BLaER1 treated with 17β-estradiol and CSF1 and Interleukin-3, amounts not matched to agents 10 nM and 100 nM (cell line): ENCODE measurements around the gene TULP3.
A peak's percentile ranks its signal among the peaks of the same experiment; 100 is the strongest.

Experiments used
- H3K27ac ChIP-seq, 11 experiments: shearing (Covaris generic); formaldehyde crosslinking; 2 replicates each; pipeline ENCODE4 v1.8.1; 2022
- H3K27me3 ChIP-seq, 11 experiments: shearing (Covaris generic); formaldehyde crosslinking; 2 replicates each; pipeline ENCODE4 v1.8.1; 2022
- H3K36me3 ChIP-seq, 11 experiments: shearing (Covaris generic); formaldehyde crosslinking; 2 replicates each; pipeline ENCODE4 v1.8.1; 2022
- H3K4me1 ChIP-seq, 10 experiments: shearing (Covaris generic); formaldehyde crosslinking; 2 replicates each; pipeline ENCODE4 v1.8.1; 2022
- H3K4me2 ChIP-seq, 11 experiments: shearing (Covaris generic); formaldehyde crosslinking; 2 replicates each; pipeline ENCODE4 v1.8.1; 2022
- H3K4me3 ChIP-seq, 10 experiments: shearing (Covaris generic); formaldehyde crosslinking; 2 replicates each; pipeline ENCODE4 v1.8.1; 2022
- H3K9ac ChIP-seq, 11 experiments: shearing (Covaris generic); formaldehyde crosslinking; 2 replicates each; pipeline ENCODE4 v1.8.1; 2022
- H3K9me3 ChIP-seq, 11 experiments: shearing (Covaris generic); formaldehyde crosslinking; replicated peaks in 1 of 11; 2 replicates each; pipeline ENCODE4 v1.8.1; 2022
- H4K20me1 ChIP-seq, 11 experiments: shearing (Covaris generic); formaldehyde crosslinking; 2 replicates each; pipeline ENCODE4 v1.8.1; 2022
- Cebpa-rat ChIP-seq, 11 experiments: shearing (Covaris generic); IDR thresholded peaks; 2 replicates each; pipeline ENCODE4 v1.8.1; 2022

The TULP3 gene

GRCh38 chr12:2949411-2949810, 58.7 kb downstream of the TULP3 start:
- H4K20me1 ChIP-seq: no peaks in the 10 kb centered on the region; a peak in 1 of 22 replicates
- no peak overlapping the region for H3K4me3 ChIP-seq
- H3K27ac ChIP-seq: no peak overlapping the region
- no peaks in the 10 kb centered on the region for H3K36me3 ChIP-seq
- TF ChIP-seq Cebpa-rat (IDR thresholded peaks at IDR 0.05): no peak
- peak overlapping the region in 1 of 11 experiments; percentile 12; a peak in 2 of 22 replicates for H3K4me2 ChIP-seq
- H3K27me3 ChIP-seq: no peaks in the 10 kb centered on the region
- no peak overlapping the region for H3K9ac ChIP-seq
- peaks cover 0 to 11% (median 0%) of the 10 kb centered on the region in 10 experiments; a peak in 3 of 20 replicates for H3K4me1 ChIP-seq
- no peaks in the 10 kb centered on the region for H3K9me3 ChIP-seq

- Histone ChIP-seq H3K9me3 (no peaks in the 10 kb centered on the region), H3K27me3 (no peaks in the 10 kb centered on the region; a peak in 1 of 22 replicates), H4K20me1 (peaks cover 0 to 12% (median 8%) of the 10 kb centered on the region in 11 experiments; a peak in 17 of 22 replicates), H3K9ac (no peak overlapping the region), H3K4me2 (no peak overlapping the region), H3K4me3 (no peak overlapping the region), H3K36me3 (no peaks in the 10 kb centered on the region), H3K27ac (no peak overlapping the region), H3K4me1 (peaks cover 20 to 26% (median 22%) of the 10 kb centered on the region in 10 experiments)
- TF ChIP-seq Cebpa-rat (IDR thresholded peaks at IDR 0.05): no peak
Observed at GRCh38 chr12:2955888-2956287, 65.2 kb downstream of the TULP3 start.

GRCh38 chr12:2957816-2958431, 67.2 kb downstream of the TULP3 start:
- H3K9ac ChIP-seq: peak overlapping the region; percentile 63 to 85 (median 78); a peak in 19 of 22 replicates
- peaks cover 0 to 27% (median 23%) of the 10 kb centered on the region in 11 experiments; a peak in 19 of 22 replicates for H4K20me1 ChIP-seq
- TF ChIP-seq Cebpa-rat (IDR thresholded peaks at IDR 0.05): no peak
- peaks cover 0 to 6% (median 0%) of the 10 kb centered on the region in 11 experiments; a peak in 2 of 22 replicates for H3K36me3 ChIP-seq
- peak overlapping the region; percentile 75 to 93 (median 83) for H3K4me3 ChIP-seq
- H3K4me2 ChIP-seq: peak overlapping the region; percentile 83 to 96 (median 88)
- H3K4me1 ChIP-seq: peaks cover 27 to 37% (median 33%) of the 10 kb centered on the region in 10 experiments
- no peaks in the 10 kb centered on the region; a peak in 1 of 22 replicates for H3K27me3 ChIP-seq
- H3K9me3 ChIP-seq: no peaks in the 10 kb centered on the region
- H3K27ac ChIP-seq: peak overlapping the region in 9 of 11 experiments; percentile 45 to 80 (median 67); a peak in 14 of 22 replicates

GRCh38 chr12:2958432-2959191, 67.9 kb downstream of the TULP3 start:
- H3K4me2 ChIP-seq: peak overlapping the region; percentile 83 to 96 (median 88)
- peak overlapping the region in 10 of 11 experiments; percentile 12 to 80 (median 66); a peak in 17 of 22 replicates for H3K27ac ChIP-seq
- peak overlapping the region; percentile 63 to 85 (median 78); a peak in 21 of 22 replicates for H3K9ac ChIP-seq
- H3K9me3 ChIP-seq: no peaks in the 10 kb centered on the region
- no peaks in the 10 kb centered on the region; a peak in 1 of 22 replicates for H3K27me3 ChIP-seq
- no peak for TF ChIP-seq Cebpa-rat (IDR thresholded peaks at IDR 0.05)
- H3K4me3 ChIP-seq: peak overlapping the region; percentile 75 to 93 (median 83)
- peaks cover 28 to 44% (median 40%) of the 10 kb centered on the region in 10 experiments for H3K4me1 ChIP-seq
- H4K20me1 ChIP-seq: peaks cover 0 to 34% (median 30%) of the 10 kb centered on the region in 11 experiments; a peak in 19 of 22 replicates
- H3K36me3 ChIP-seq: peaks cover 0 to 10% (median 0%) of the 10 kb centered on the region in 11 experiments; a peak in 3 of 22 replicates

DNA sequence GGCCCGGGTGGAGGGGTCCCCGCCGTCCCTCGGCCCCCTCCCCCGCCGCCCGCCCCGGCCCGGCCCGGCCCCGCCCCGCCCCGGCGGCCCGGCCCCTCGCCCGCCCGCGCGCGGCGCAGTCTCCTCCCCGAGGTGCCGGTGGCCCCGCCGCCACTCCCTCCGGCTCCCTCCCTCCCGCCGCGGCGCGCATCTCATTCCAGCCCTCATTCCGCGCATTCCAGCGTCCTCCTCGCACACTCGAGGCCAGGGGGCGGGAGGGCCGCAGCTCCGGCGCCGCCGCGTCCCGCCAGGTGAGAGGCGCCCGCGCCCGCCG, 68.5 kb downstream of the TULP3 start, which contains the start of gene TEAD4:
TSS of gene TEAD4 (plus strand) at position 206 of the 313 bp plus-strand sequence.
- Histone ChIP-seq H3K9me3 (no peaks in the 10 kb centered on the region), H3K36me3 (peaks cover 0 to 12% (median under 1%) of the 10 kb centered on the region in 11 experiments; a peak in 5 of 22 replicates), H4K20me1 (peaks cover 0 to 40% (median 36%) of the 10 kb centered on the region in 11 experiments; a peak in 19 of 22 replicates), H3K4me3 (peak within 1 kb of the TSS; percentile 75 to 93 (median 83)), H3K4me2 (peak within 1 kb of the TSS; percentile 92 to 100 (median 96)), H3K9ac (peak within 1 kb of the TSS; percentile 68 to 85 (median 80)), H3K27ac (peak within 1 kb of the TSS in 10 of 11 experiments; percentile 14 to 80 (median 76); a peak in 18 of 22 replicates), H3K27me3 (no peaks in the 10 kb centered on the region; a peak in 1 of 22 replicates), H3K4me1 (peaks cover 28 to 49% (median 43%) of the 10 kb centered on the region in 10 experiments)
- no peak for TF ChIP-seq Cebpa-rat (IDR thresholded peaks at IDR 0.05)

GRCh38 chr12:2959505-2960389, 69.1 kb downstream of the TULP3 start:
- H4K20me1 ChIP-seq: peaks cover 0 to 44% (median 36%) of the 10 kb centered on the region in 11 experiments; a peak in 19 of 22 replicates
- peaks cover 0 to 15% (median 6%) of the 10 kb centered on the region in 11 experiments; a peak in 10 of 22 replicates for H3K36me3 ChIP-seq
- H3K27ac ChIP-seq: peak overlapping the region in 10 of 11 experiments; percentile 14 to 80 (median 76); a peak in 18 of 22 replicates
- H3K4me3 ChIP-seq: peak overlapping the region; percentile 75 to 93 (median 83)
- no peaks in the 10 kb centered on the region for H3K9me3 ChIP-seq
- no peak for TF ChIP-seq Cebpa-rat (IDR thresholded peaks at IDR 0.05)
- no peaks in the 10 kb centered on the region; a peak in 1 of 22 replicates for H3K27me3 ChIP-seq
- peak overlapping the region; percentile 68 to 85 (median 80) for H3K9ac ChIP-seq
- H3K4me1 ChIP-seq: peaks cover 28 to 52% (median 43%) of the 10 kb centered on the region in 10 experiments
- H3K4me2 ChIP-seq: peak overlapping the region; percentile 90 to 100 (median 95)

DNA sequence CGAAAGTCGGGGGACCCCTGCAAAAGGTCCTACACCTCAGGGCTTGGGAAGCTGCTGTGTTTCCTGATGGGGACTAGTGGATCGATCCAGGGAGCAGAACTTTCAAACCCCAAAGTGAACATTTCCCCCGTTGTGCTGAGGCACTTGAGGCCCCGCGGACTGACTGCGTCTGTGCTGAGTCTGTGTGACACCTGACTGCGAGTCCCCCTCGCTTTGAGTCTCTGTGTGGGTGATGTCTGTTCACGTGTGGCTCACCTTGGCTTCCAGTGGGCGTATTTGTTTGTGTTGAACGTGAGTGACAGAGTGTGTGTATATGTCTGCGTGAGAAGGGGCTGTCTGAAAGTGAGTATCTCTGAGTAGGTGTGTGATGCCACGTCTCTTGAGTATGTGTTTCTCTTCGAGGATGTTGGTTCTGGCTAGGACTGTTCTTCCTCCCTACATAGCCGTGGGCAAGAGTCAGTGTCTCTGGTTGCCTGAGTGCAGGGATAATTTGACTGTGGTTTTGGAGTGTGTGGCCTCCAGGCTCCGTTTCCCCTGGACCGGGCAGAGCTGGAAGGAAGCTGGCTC, 69.8 kb downstream of the TULP3 start:
- peak overlapping the region; percentile 75 to 93 (median 83) for H3K4me3 ChIP-seq

More for the DNA sequence above, 69.8 kb downstream of the TULP3 start:
- H3K9ac ChIP-seq: peak overlapping the region; percentile 10 to 85 (median 80); a peak in 20 of 22 replicates
- H3K9me3 ChIP-seq: no peaks in the 10 kb centered on the region
- no peak for TF ChIP-seq Cebpa-rat (IDR thresholded peaks at IDR 0.05)
- H4K20me1 ChIP-seq: peaks cover 0 to 52% (median 36%) of the 10 kb centered on the region in 11 experiments; a peak in 19 of 22 replicates
- H3K36me3 ChIP-seq: peaks cover 0 to 22% (median 14%) of the 10 kb centered on the region in 11 experiments; a peak in 11 of 22 replicates
- peak overlapping the region; percentile 90 to 100 (median 95) for H3K4me2 ChIP-seq
- no peaks in the 10 kb centered on the region; a peak in 1 of 22 replicates for H3K27me3 ChIP-seq
- peaks cover 28 to 52% (median 43%) of the 10 kb centered on the region in 10 experiments for H3K4me1 ChIP-seq
- H3K27ac ChIP-seq: peak overlapping the region in 8 of 11 experiments; percentile 73 to 80 (median 77); a peak in 11 of 22 replicates
